Keratinocyte (primary cell): ENCODE data around the gene PTCHD1. TPM values are rescaled to one million over a fixed set of nuclear protein-coding genes. Genes with fewer than 3 reads are reported as not detected.

Source experiments
- DNase-seq: peaks from one replicate; pipeline ENCODE4 v3.0.0-alpha.2; 2011; ENCODE audit warnings: low read depth, missing footprints, low spot score
- FAIRE-seq: peaks from 2 replicates; lab custom pipeline; 2011; peaks lifted over from hg19 to GRCh38; lab: Jason Lieb, UNC
- H2AFZ ChIP-seq: 2 replicates; pipeline ENCODE4 v1.6.0; 2012; ENCODE audit warnings: low read length, control low read depth, inconsistent platforms; ENCODE audit not compliant: control insufficient read depth
- H3K27ac ChIP-seq: 2 replicates; pipeline ENCODE4 v1.5.1; 2011; ENCODE audit warnings: low read length; ENCODE audit not compliant: control insufficient read depth, insufficient read depth
- H3K27me3 ChIP-seq: 3 replicates; pipeline ENCODE4 v1.6.0; 2011; ENCODE audit warnings: low read length; ENCODE audit not compliant: control insufficient read depth, insufficient read depth; ENCODE audit errors: extremely low read depth
- H3K36me3 ChIP-seq, 2 experiments: 2 replicates in 1 of 2; 3 replicates in 1 of 2; pipeline ENCODE4 v1.5.1; 2011; ENCODE audit warnings: low read length in 2 of 2, mild to moderate bottlenecking in 1 of 2; ENCODE audit not compliant: control insufficient read depth in 2 of 2, insufficient read depth in 2 of 2; ENCODE audit errors: extremely low read depth in 1 of 2
- H3K4me1 ChIP-seq: 3 replicates; pipeline ENCODE4 v1.5.1; 2011; ENCODE audit warnings: low read length; ENCODE audit not compliant: control insufficient read depth, insufficient read depth; ENCODE audit errors: extremely low read depth
- H3K4me2 ChIP-seq: 3 replicates; pipeline ENCODE4 v1.6.0; 2011; ENCODE audit warnings: low read depth, low read length; ENCODE audit not compliant: control insufficient read depth, insufficient read depth; ENCODE audit errors: extremely low read depth
- H3K4me3 ChIP-seq, 3 experiments: fragments of 200-600 bp in 1 of 3; sonication (generic) in 1 of 3; 2 replicates in 2 of 3; 3 replicates in 1 of 3; pipeline ENCODE4 v1.5.1; 2011 to 2016; ENCODE audit warnings: low read length in 3 of 3, mild to moderate bottlenecking in 3 of 3, control low read depth in 2 of 3, inconsistent platforms in 1 of 3, low read depth in 1 of 3, mixed read lengths in 1 of 3, mixed run types in 1 of 3, moderate library complexity in 1 of 3; ENCODE audit not compliant: control insufficient read depth in 2 of 3, insufficient read depth in 2 of 3; ENCODE audit errors: extremely low read depth in 1 of 3
- H3K79me2 ChIP-seq: 2 replicates; pipeline ENCODE4 v1.6.0; 2012; ENCODE audit warnings: low read length; ENCODE audit not compliant: control insufficient read depth, insufficient read depth
- H3K9ac ChIP-seq: 3 replicates; pipeline ENCODE4 v1.6.0; 2011; ENCODE audit warnings: low read length; ENCODE audit not compliant: control insufficient read depth, insufficient read depth; ENCODE audit errors: extremely low read depth
- H3K9me1 ChIP-seq: 3 replicates; pipeline ENCODE4 v1.6.0; 2011; ENCODE audit warnings: low read length; ENCODE audit not compliant: control insufficient read depth, insufficient read depth; ENCODE audit errors: extremely low read depth
- H3K9me3 ChIP-seq: 2 replicates; pipeline ENCODE4 v1.5.1; 2012; ENCODE audit warnings: low read depth, low read length; ENCODE audit not compliant: control insufficient read depth
- H4K20me1 ChIP-seq: 3 replicates; pipeline ENCODE4 v1.6.0; 2011; ENCODE audit warnings: low read length; ENCODE audit not compliant: control insufficient read depth, insufficient read depth; ENCODE audit errors: extremely low read depth
- EZH2 ChIP-seq: IDR thresholded peaks from one replicate; pipeline ENCODE4 v1.6.1; 2012; ENCODE audit warnings: inconsistent platforms, mild to moderate bottlenecking, low read length, moderate library complexity
- dilution Hi-C: fragments of 300-500 bp; cut with MboI; formaldehyde crosslinking; loops from one replicate; pipeline ENCODE4 v1.7.0; 2020; ENCODE audit warnings: low sequenced_read_pairs; ENCODE audit not compliant: extremely low pct_ligation_motif_present
- polyA plus RNA-seq, 5 experiments: library from polyadenylated mRNA; depleted of rRNA in 3 of 5; stranded (reverse) in 3 of 5; stranded (forward) in 1 of 5; unstranded in 1 of 5; fragments of >200 nt; gene quantifications; 1 replicate in 1 of 5; 2 replicates in 3 of 5; 3 replicates in 1 of 5; pipeline versions ENCODE4 v1.2.1 to v1.2.3, GENCODE V29; 2011 to 2012; ENCODE audit warnings: missing spikeins in 2 of 5, low read depth in 1 of 5, low replicate concordance in 1 of 5
- TF ChIP-seq, protein P1 (sequence below), 3 experiments: IDR thresholded peaks in 1 of 3; conservative IDR thresholded peaks in 1 of 3; optimal IDR thresholded peaks in 1 of 3; 2 replicates in 2 of 3; 3 replicates in 1 of 3; pipeline versions ENCODE3 to v1.5.1; 2011; ENCODE audit warnings: low read length in 3 of 3, mild to moderate bottlenecking in 3 of 3, moderate library complexity in 2 of 3, control low read depth in 1 of 3, inconsistent platforms in 1 of 3; ENCODE audit not compliant: insufficient read depth in 2 of 3; ENCODE audit errors: extremely low read depth in 1 of 3

PTCHD1 gene
- polyA plus RNA-seq, 1 donor (not counting 4 experiments of a cell fraction or from before 2014, with no cell fraction given), result not detected

GRCh38 chrX:23381099-23382087 lies 46.7 kb downstream of the PTCHD1 start:
- Histone ChIP-seq H3K4me3 (no peak overlapping the region), H3K9ac (no peak overlapping the region), H3K36me3 (no peaks in the 10 kb centered on the region), H4K20me1 (no peaks in the 10 kb centered on the region), H3K4me2 (no peak overlapping the region), H3K27me3 (no peaks in the 10 kb centered on the region), H2AFZ (no peak overlapping the region), H3K9me1 (no peaks in the 10 kb centered on the region), H3K27ac (no peak overlapping the region), H3K4me1 (no peaks in the 10 kb centered on the region), H3K9me3 (no peaks in the 10 kb centered on the region), H3K79me2 (no peaks in the 10 kb centered on the region)
- dilution Hi-C loops, result no loop called here
- no peak for DNase-seq
- TF ChIP-seq, protein P1, sequence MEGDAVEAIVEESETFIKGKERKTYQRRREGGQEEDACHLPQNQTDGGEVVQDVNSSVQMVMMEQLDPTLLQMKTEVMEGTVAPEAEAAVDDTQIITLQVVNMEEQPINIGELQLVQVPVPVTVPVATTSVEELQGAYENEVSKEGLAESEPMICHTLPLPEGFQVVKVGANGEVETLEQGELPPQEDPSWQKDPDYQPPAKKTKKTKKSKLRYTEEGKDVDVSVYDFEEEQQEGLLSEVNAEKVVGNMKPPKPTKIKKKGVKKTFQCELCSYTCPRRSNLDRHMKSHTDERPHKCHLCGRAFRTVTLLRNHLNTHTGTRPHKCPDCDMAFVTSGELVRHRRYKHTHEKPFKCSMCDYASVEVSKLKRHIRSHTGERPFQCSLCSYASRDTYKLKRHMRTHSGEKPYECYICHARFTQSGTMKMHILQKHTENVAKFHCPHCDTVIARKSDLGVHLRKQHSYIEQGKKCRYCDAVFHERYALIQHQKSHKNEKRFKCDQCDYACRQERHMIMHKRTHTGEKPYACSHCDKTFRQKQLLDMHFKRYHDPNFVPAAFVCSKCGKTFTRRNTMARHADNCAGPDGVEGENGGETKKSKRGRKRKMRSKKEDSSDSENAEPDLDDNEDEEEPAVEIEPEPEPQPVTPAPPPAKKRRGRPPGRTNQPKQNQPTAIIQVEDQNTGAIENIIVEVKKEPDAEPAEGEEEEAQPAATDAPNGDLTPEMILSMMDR (optimal IDR thresholded peaks at IDR 0.05 in 1 of 3, IDR thresholded peaks at IDR 0.05 in 1 of 3, conservative IDR thresholded peaks at IDR 0.05 in 1 of 3; ENCODE audit: extremely low read depth in 1 of 3, insufficient read depth in 2 of 3, low read length in 3 of 3), result no peak
- TF ChIP-seq EZH2, result no peak
- FAIRE-seq, result no peak

DNA sequence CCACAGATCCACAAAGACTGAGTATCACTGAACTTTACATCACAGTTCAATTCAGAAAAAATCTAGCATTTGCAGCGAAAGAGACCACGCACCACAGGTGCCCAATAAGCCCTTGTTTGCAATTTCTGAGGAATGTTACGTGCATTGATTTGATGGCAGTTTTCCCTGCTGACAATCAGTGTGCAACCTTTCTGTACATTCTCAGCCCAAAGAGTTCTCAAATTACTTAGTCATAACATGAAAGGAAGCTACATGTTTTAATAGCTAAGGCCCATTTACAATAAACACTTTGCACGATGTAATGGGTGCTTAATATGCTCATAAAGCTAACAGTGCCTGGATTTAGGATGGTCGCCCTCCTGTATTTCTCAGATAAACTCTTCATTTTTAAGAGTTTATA lies 47.9 kb downstream of the PTCHD1 start:
- no peak overlapping the region for H3K9ac ChIP-seq
- no peak overlapping the region for H3K27ac ChIP-seq
- H4K20me1 ChIP-seq, result no peaks in the 10 kb centered on the region
- dilution Hi-C loops, result no loop called here
- H3K4me3 ChIP-seq, result no peak overlapping the region
- no peaks in the 10 kb centered on the region for H3K9me3 ChIP-seq
- no peak overlapping the region for H2AFZ ChIP-seq
- no peaks in the 10 kb centered on the region for H3K4me1 ChIP-seq
- no peaks in the 10 kb centered on the region for H3K79me2 ChIP-seq
- DNase-seq (no peak), FAIRE-seq (no peak)
- no peak for TF ChIP-seq EZH2
- TF ChIP-seq, protein P1 (optimal IDR thresholded peaks at IDR 0.05 in 1 of 3, IDR thresholded peaks at IDR 0.05 in 1 of 3, conservative IDR thresholded peaks at IDR 0.05 in 1 of 3; ENCODE audit: extremely low read depth in 1 of 3, insufficient read depth in 2 of 3, low read length in 3 of 3), result no peak
- H3K4me2 ChIP-seq, result no peak overlapping the region
- H3K36me3 ChIP-seq, result no peaks in the 10 kb centered on the region
- H3K27me3 ChIP-seq, result no peaks in the 10 kb centered on the region
- no peaks in the 10 kb centered on the region for H3K9me1 ChIP-seq
